Stimulated activated CD4-positive, alpha-beta T cell treated with anti-CD3 and anti-CD28 coated beads, Interleukin-1b, Interleukin-23, amount 100 ng/mL, for 4 hours (primary cell): ENCODE results near the gene CMPK1.
"Not testable (repeated sequence)": the region's sequence is repeated elsewhere in the genome, so short reads cannot be mapped to it uniquely, and the experiment has no call there.

Experiments
- DNase-seq, 2 donors: peaks; one replicate each; pipeline ENCODE4 v3.0.0-alpha.2; 2020; ENCODE audit warnings: low read depth in 2 of 2

CMPK1 gene

GRCh38 chr1:47333578-47333921 is at the start of gene CMPK1:
Gene CMPK1, plus strand, starts transcription at chr1:47333790. Its CDS starts 156 bp downstream, at chr1:47333946.
- peak; percentile 65 to 73 for DNase-seq

- DNase-seq, result not testable (repeated sequence)
Measured at GRCh38 chr1:47288116-47288515, 45.5 kb upstream of the CMPK1 start.

GRCh38 chr1:47294863-47295262 is 38.7 kb upstream of the CMPK1 start:
- not testable (repeated sequence) for DNase-seq

- no peak for DNase-seq
Measured at GRCh38 chr1:47295579-47295978, 38.0 kb upstream of the CMPK1 start.

- no peak for DNase-seq
Measured at GRCh38 chr1:47298025-47298699, 35.4 kb upstream of the CMPK1 start.

- no peak for DNase-seq
Measured at GRCh38 chr1:47302472-47302871, 31.1 kb upstream of the CMPK1 start.

GRCh38 chr1:47309427-47309826 is 24.2 kb upstream of the CMPK1 start:
- DNase-seq, result no peak

- DNase-seq, result peak; percentile 89 to 91
Measured at GRCh38 chr1:47313915-47314664, 19.5 kb upstream of the CMPK1 start, which contains the start of gene STIL. Gene STIL, minus strand, starts transcription at chr1:47314147. Its CDS starts 3,828 bp downstream, at chr1:47310319.

GRCh38 chr1:47317841-47318240 is 15.7 kb upstream of the CMPK1 start:
- DNase-seq, result no peak

- DNase-seq, result not testable (repeated sequence)
Measured at GRCh38 chr1:47319968-47320367, 13.6 kb upstream of the CMPK1 start.

- no peak for DNase-seq
Measured at GRCh38 chr1:47323599-47324031, 10.0 kb upstream of the CMPK1 start.

GRCh38 chr1:47324682-47325081 is 8.9 kb upstream of the CMPK1 start:
- DNase-seq, result no peak

- no peak for DNase-seq
Measured at GRCh38 chr1:47325528-47325927, 8.1 kb upstream of the CMPK1 start.

GRCh38 chr1:47326271-47326670 is 7.3 kb upstream of the CMPK1 start:
- DNase-seq, result no peak

- DNase-seq, result no peak
Measured at GRCh38 chr1:47328992-47329391, 4.6 kb upstream of the CMPK1 start.

- no peak for DNase-seq
Measured at GRCh38 chr1:47330212-47330611, 3.4 kb upstream of the CMPK1 start.

GRCh38 chr1:47331875-47332274 is 1.7 kb upstream of the CMPK1 start:
- DNase-seq, result no peak

GRCh38 chr1:47332779-47333577 is 612 bp upstream of the CMPK1 start:
- no peak for DNase-seq

- peak; percentile 50 to 68 for DNase-seq
Measured at GRCh38 chr1:47333922-47334764, 553 bp downstream of the CMPK1 start.

- DNase-seq, result no peak
Measured at GRCh38 chr1:47334765-47335435, 1.3 kb downstream of the CMPK1 start.

- no peak for DNase-seq
Measured at GRCh38 chr1:47337350-47337749, 3.8 kb downstream of the CMPK1 start.
